ENCODE data around the gene DHRS11. TPM values are rescaled to one million over a fixed set of nuclear protein-coding genes. Genes with fewer than 3 reads are reported as not detected.

The DHRS11 gene
- total and polyA plus RNA-seq, 2 of the 8 experiments (the other 6 are each of a cell fraction or from before 2014, with no cell fraction given): 29.5 to 63.3 TPM

- DNase-seq (ENCODE audit: low read depth in 1 of 2, low spot score in 2 of 2): no peak
- FAIRE-seq: no peak
- peaks cover 1 to 17% of the 10 kb centered on the region in 2 experiments; a peak in 2 of 4 replicates for H3K79me2 ChIP-seq (ENCODE audit: control insufficient read depth in 1 of 2, insufficient read depth in 2 of 2, low read length in 2 of 2)
- no peak overlapping the region for H3K4ac ChIP-seq (replicated peaks; ENCODE audit: insufficient read length, low read depth, low read length)
- H4K5ac ChIP-seq (ENCODE audit: insufficient read length, low read depth, low read length): no peak overlapping the region
- H4K91ac ChIP-seq (replicated peaks; ENCODE audit: insufficient read length, low read length): no peak overlapping the region
- no peak overlapping the region for H2BK12ac ChIP-seq (ENCODE audit: low read depth, low read length)
- H2BK5ac ChIP-seq (ENCODE audit: low read depth, low read length): no peak overlapping the region
- H2BK120ac ChIP-seq (replicated peaks; ENCODE audit: low read depth, low read length): no peak overlapping the region
- H2AFZ ChIP-seq (ENCODE audit: low read length): no peak overlapping the region
- POLR2A ChIA-PET (ENCODE audit: partially characterized antibody): interaction anchor here (0.8 to 5.0 kb wide), 2 partner anchors 15 to 63 kb away, joined by 3 to 50 read pairs; no protein-coding TSS in a partner anchor
- H2BK15ac ChIP-seq (ENCODE audit: low read length): no peak overlapping the region
- H3K27ac ChIP-seq (ENCODE audit: low read depth, low read length): no peak overlapping the region
- no peak overlapping the region for H3K18ac ChIP-seq (ENCODE audit: extremely low read depth, low read length)
- 90% methylated on average over 12 of the region's 13 CpGs; no CpG with 5 or more reads in 1 of the 2 experiments for whole genome bisulfite sequencing, 2 experiments (ENCODE audit: extremely low coverage in 1 of 2, insufficient coverage in 1 of 2, insufficient read length in 1 of 2, insufficient replicate concordance in 2 of 2, low coverage in 1 of 2, low lambda C conversion rate in 2 of 2, missing lambda C conversion rate in 1 of 2)
- H4K8ac ChIP-seq (ENCODE audit: extremely low read depth, insufficient read depth, low read length): no peak overlapping the region
- peaks cover 0 to 3% (median 2%) of the 10 kb centered on the region in 4 experiments; a peak in 3 of 8 replicates for H3K36me3 ChIP-seq (ENCODE audit: control insufficient read depth in 2 of 4, insufficient read depth in 4 of 4, low read length in 3 of 4)
- CTCF ChIA-PET (ENCODE audit: partially characterized antibody): interaction anchor here (0.9 to 1.8 kb wide), 5 partner anchors 12 to 62 kb away, joined by 3 to 6 read pairs (median 4); no protein-coding TSS in a partner anchor
- H4K20me1 ChIP-seq (replicated peaks in 1 of 2; ENCODE audit: control insufficient read depth in 1 of 2, insufficient read depth in 2 of 2, low read length in 2 of 2): peaks cover 2 to 4% of the 10 kb centered on the region in 2 experiments
- H3K9ac ChIP-seq (replicated peaks in 1 of 4; ENCODE audit: extremely low read depth in 1 of 4, low read depth in 3 of 4, low read length in 3 of 4): no peak overlapping the region
- no peak overlapping the region for H3K4me2 ChIP-seq (ENCODE audit: insufficient read depth in 1 of 2, low read depth in 2 of 2, low read length in 2 of 2)
- H3K14ac ChIP-seq (ENCODE audit: insufficient read length): no peak overlapping the region
- H3K79me1 ChIP-seq (ENCODE audit: low read depth, low read length): peaks cover 1% of the 10 kb centered on the region; the same call in 1 of the 2 replicates
- no peak overlapping the region for H2AK5ac ChIP-seq (ENCODE audit: low read depth, low read length)
- H3K23ac ChIP-seq (ENCODE audit: insufficient read length): no peak overlapping the region
- H3K4me1 ChIP-seq (replicated peaks in 1 of 4; ENCODE audit: control insufficient read depth in 3 of 4, insufficient read depth in 4 of 4, low read length in 3 of 4): peaks cover 3 to 16% (median 9%) of the 10 kb centered on the region in 4 experiments
- TF ChIP-seq EP300 (IDR thresholded peaks at IDR 0.05; ENCODE audit: borderline replicate concordance in 1 of 2, low read depth in 2 of 2, low read length in 2 of 2) (no peak), TAF7 (optimal IDR thresholded peaks at IDR 0.05; ENCODE audit: borderline replicate concordance, low read depth, low read length) (no peak), JUND (IDR thresholded peaks at IDR 0.05; ENCODE audit: low read length) (no peak), CBX5 (IDR thresholded peaks at IDR 0.05; ENCODE audit: low read depth, low read length) (no peak), SAP30 (IDR thresholded peaks at IDR 0.05; ENCODE audit: insufficient read depth, insufficient replicate concordance, low read length) (no peak), YY1 (IDR thresholded peaks at IDR 0.05; ENCODE audit: low read depth, low read length) (no peak), NRF1 (IDR thresholded peaks at IDR 0.05; ENCODE audit: low read depth, low read length) (no peak), CREB1 (IDR thresholded peaks at IDR 0.05) (no peak), RFX5 (IDR thresholded peaks at IDR 0.05; ENCODE audit: borderline replicate concordance, low read depth, low read length) (no peak), KDM4A (IDR thresholded peaks at IDR 0.05; ENCODE audit: low read depth, low read length, severe bottlenecking) (no peak), POLR2A (IDR thresholded peaks at IDR 0.05; ENCODE audit: control extremely low read depth in 1 of 2, low read depth in 2 of 2, low read length in 2 of 2) (no peak), BRCA1 (IDR thresholded peaks at IDR 0.05; ENCODE audit: low read depth, low read length) (no peak), POLR2AphosphoS5 (IDR thresholded peaks at IDR 0.05; ENCODE audit: low read depth, low read length) (no peak)
- TF ChIP-seq, protein P1, sequence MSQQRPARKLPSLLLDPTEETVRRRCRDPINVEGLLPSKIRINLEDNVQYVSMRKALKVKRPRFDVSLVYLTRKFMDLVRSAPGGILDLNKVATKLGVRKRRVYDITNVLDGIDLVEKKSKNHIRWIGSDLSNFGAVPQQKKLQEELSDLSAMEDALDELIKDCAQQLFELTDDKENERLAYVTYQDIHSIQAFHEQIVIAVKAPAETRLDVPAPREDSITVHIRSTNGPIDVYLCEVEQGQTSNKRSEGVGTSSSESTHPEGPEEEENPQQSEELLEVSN (IDR thresholded peaks at IDR 0.05): no peak
- H3K27me3 ChIP-seq (replicated peaks in 1 of 4; ENCODE audit: control insufficient read depth in 3 of 4, extremely low read depth in 1 of 4, insufficient read depth in 3 of 4, low read length in 3 of 4): no peaks in the 10 kb centered on the region
- no peak overlapping the region for H2BK20ac ChIP-seq (ENCODE audit: low read length)
- peaks cover 10% of the 10 kb centered on the region for H3K23me2 ChIP-seq (ENCODE audit: low read depth, low read length)
- H3K56ac ChIP-seq (replicated peaks; ENCODE audit: insufficient read length, low read depth, low read length): no peak overlapping the region
- no peak overlapping the region for H3K4me3 ChIP-seq (ENCODE audit: extremely low read depth in 1 of 4, insufficient read depth in 2 of 4, low read depth in 3 of 4, low read length in 4 of 4)
- H3K9me3 ChIP-seq (ENCODE audit: insufficient read depth in 2 of 2, low read depth in 1 of 2, low read length in 1 of 2): no peaks in the 10 kb centered on the region
Observed at GRCh38 chr17:36598951-36599401, 7.3 kb downstream of the DHRS11 start.
